Skin epidermis (tissue), 12 donors: ENCODE data around the gene AMIGO2.
"Not testable (repeated sequence)": the region's sequence is repeated elsewhere in the genome, so short reads cannot be mapped to it uniquely, and the experiment has no call there.

ENCODE experiments used
- H3K27ac ChIP-seq, 21 experiments: fragments of 200-600 bp; sonication (generic) in 11 of 21; one replicate each; pipeline ENCODE4 v1.5.0; 2020; ENCODE audit warnings: mild to moderate bottlenecking in 3 of 21, inconsistent platforms in 2 of 21, moderate library complexity in 2 of 21
- H3K4me3 ChIP-seq, 7 experiments: fragments of 200-600 bp; sonication (generic) in 2 of 7; one replicate each; pipeline ENCODE4 v1.5.0; 2020; ENCODE audit warnings: inconsistent platforms in 2 of 7, mild to moderate bottlenecking in 2 of 7, moderate library complexity in 1 of 7

The AMIGO2 gene

GRCh38 chr12:47077206-47078085, 2.3 kb downstream of the AMIGO2 start:
- Histone ChIP-seq H3K4me3 (no peak overlapping the region), H3K27ac (no peak overlapping the region)

- no peak overlapping the region for H3K27ac ChIP-seq
- no peak overlapping the region for H3K4me3 ChIP-seq
These were observed 4.3 kb downstream of the AMIGO2 start for GRCh38 chr12:47075192-47076084.

- H3K27ac ChIP-seq, result no peak overlapping the region
- H3K4me3 ChIP-seq, result no peak overlapping the region
These were observed 5.0 kb downstream of the AMIGO2 start for GRCh38 chr12:47074757-47075156.

GRCh38 chr12:47073951-47074350, 5.8 kb downstream of the AMIGO2 start:
- H3K4me3 ChIP-seq, result no peak overlapping the region
- H3K27ac ChIP-seq, result no peak overlapping the region

- H3K4me3 ChIP-seq, result no peak overlapping the region
- H3K27ac ChIP-seq, result no peak overlapping the region
These were observed 8.4 kb downstream of the AMIGO2 start for GRCh38 chr12:47071241-47071852.

- Histone ChIP-seq H3K27ac (no peak overlapping the region), H3K4me3 (no peak overlapping the region)
These were observed 9.4 kb downstream of the AMIGO2 start for GRCh38 chr12:47070310-47070709.

GRCh38 chr12:47068539-47068938, 11.2 kb downstream of the AMIGO2 start:
- no peak overlapping the region for H3K4me3 ChIP-seq
- no peak overlapping the region for H3K27ac ChIP-seq

- H3K4me3 ChIP-seq, result no peak overlapping the region
- no peak overlapping the region for H3K27ac ChIP-seq
These were observed 11.9 kb downstream of the AMIGO2 start for GRCh38 chr12:47067771-47068431.

GRCh38 chr12:47067176-47067575, 12.6 kb downstream of the AMIGO2 start:
- no peak overlapping the region for H3K4me3 ChIP-seq
- no peak overlapping the region for H3K27ac ChIP-seq

GRCh38 chr12:47066278-47067025, 13.3 kb downstream of the AMIGO2 start:
- H3K4me3 ChIP-seq, result no peak overlapping the region

GRCh38 chr12:47065546-47065945, 14.2 kb downstream of the AMIGO2 start:
- no peak overlapping the region for H3K27ac ChIP-seq

More at GRCh38 chr12:47066278-47067025, 13.3 kb downstream of the AMIGO2 start:
- H3K27ac ChIP-seq, result no peak overlapping the region

GRCh38 chr12:47058640-47059039, 21.1 kb downstream of the AMIGO2 start:
- not testable (repeated sequence) for H3K27ac ChIP-seq, H3K4me3 ChIP-seq

More at GRCh38 chr12:47065546-47065945, 14.2 kb downstream of the AMIGO2 start:
- no peak overlapping the region for H3K4me3 ChIP-seq

GRCh38 chr12:47056944-47057343, 22.8 kb downstream of the AMIGO2 start:
- H3K4me3 ChIP-seq, H3K27ac ChIP-seq: not testable (repeated sequence)

- H3K4me3 ChIP-seq, H3K27ac ChIP-seq: not testable (repeated sequence)
These were observed 23.9 kb downstream of the AMIGO2 start for GRCh38 chr12:47055856-47056255.

GRCh38 chr12:47054659-47055058, 25.1 kb downstream of the AMIGO2 start:
- H3K4me3 ChIP-seq, result no peak overlapping the region
- no peak overlapping the region for H3K27ac ChIP-seq

GRCh38 chr12:47053961-47054360, 25.8 kb downstream of the AMIGO2 start:
- no peak overlapping the region for H3K4me3 ChIP-seq
- H3K27ac ChIP-seq, result no peak overlapping the region

GRCh38 chr12:47052274-47052673, 27.5 kb downstream of the AMIGO2 start:
- H3K27ac ChIP-seq, result no peak overlapping the region
- no peak overlapping the region for H3K4me3 ChIP-seq

GRCh38 chr12:47051291-47051690, 28.5 kb downstream of the AMIGO2 start:
- H3K4me3 ChIP-seq, H3K27ac ChIP-seq: not testable (repeated sequence)

- no peak overlapping the region for H3K4me3 ChIP-seq
- no peak overlapping the region for H3K27ac ChIP-seq
These were observed 31.2 kb downstream of the AMIGO2 start for GRCh38 chr12:47048541-47048940.
